Erythroblast (primary cell): ENCODE data around the gene FMO2.

Experiments
- GATA1 ChIP-seq: IDR thresholded peaks from 2 replicates; pipeline ENCODE4 v1.6.1; 2011; ENCODE audit warnings: low read depth, mild to moderate bottlenecking, control low read depth, low read length, moderate library complexity
- POLR2A ChIP-seq: IDR thresholded peaks from 2 replicates; pipeline ENCODE4 v1.6.1; 2011; ENCODE audit warnings: mild to moderate bottlenecking, low read length

DNA sequence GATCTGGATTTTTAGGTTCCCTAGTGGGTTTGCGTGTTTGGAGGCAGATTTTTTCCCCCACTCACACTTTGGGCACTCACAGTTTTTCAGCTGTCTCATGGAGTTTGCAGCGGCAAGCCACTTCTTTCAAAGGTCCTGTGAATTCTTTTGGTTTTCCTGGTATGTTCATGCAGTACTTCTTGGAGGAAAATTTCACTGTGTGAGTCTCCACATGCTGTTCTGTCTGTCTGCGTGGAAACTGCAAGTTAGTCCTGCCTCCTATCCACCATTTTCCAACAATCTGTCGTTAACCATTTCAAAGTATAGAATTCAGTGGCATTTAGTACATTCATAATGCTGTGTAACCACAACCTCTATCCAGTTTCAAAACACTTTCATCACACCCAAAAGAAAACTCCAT is 62.4 kb downstream of the FMO2 start:
- TF ChIP-seq POLR2A = no peak
- TF ChIP-seq GATA1 = no peak
